CD4-positive, alpha-beta T cell treated with Interleukin-6 for 4 hours (primary cell): ENCODE measurements around the gene SCARB2.
"Not testable (repeated sequence)": the region's sequence is repeated elsewhere in the genome, so short reads cannot be mapped to it uniquely, and the experiment has no call there.

Experiments used
- DNase-seq: peaks from one replicate; pipeline ENCODE4 v3.0.0-alpha.2; 2020; ENCODE audit warnings: mixed read lengths

The SCARB2 gene, protein sequence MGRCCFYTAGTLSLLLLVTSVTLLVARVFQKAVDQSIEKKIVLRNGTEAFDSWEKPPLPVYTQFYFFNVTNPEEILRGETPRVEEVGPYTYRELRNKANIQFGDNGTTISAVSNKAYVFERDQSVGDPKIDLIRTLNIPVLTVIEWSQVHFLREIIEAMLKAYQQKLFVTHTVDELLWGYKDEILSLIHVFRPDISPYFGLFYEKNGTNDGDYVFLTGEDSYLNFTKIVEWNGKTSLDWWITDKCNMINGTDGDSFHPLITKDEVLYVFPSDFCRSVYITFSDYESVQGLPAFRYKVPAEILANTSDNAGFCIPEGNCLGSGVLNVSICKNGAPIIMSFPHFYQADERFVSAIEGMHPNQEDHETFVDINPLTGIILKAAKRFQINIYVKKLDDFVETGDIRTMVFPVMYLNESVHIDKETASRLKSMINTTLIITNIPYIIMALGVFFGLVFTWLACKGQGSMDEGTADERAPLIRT

DNA sequence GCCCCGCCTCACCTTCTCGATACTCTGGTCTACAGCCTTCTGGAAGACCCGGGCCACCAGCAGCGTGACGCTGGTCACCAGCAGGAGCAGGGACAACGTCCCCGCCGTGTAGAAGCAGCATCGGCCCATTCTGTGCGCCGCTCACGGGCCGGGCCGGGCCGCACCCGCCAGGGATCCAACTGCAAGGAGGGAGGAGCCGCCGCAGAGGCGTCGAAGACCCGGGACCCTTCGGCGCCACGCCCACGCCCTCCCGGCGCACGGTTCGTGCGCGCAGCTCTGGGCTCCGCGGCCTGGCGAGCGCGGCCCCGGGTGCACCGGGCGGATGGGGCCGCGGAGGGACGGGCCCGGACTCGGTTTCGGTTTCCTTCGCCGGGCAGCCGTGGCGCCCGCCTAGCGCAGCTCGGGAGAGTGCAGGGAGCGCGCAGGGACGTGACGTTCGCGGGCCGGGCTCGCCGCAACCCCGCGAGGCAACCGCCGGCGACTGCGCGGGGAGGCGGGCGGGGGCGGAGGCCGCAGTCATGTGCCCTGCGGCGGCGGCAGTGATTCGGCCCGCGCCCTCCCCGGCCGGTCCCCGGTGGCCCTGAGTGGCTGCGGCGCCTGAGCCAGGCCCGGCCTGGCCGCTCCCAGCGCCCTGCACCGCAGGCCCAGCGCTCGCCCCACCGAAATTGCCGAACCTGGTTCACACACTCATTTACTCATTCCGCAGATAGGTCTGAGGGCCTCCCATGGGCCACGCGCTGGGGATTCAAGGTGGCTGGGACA is at the start of gene SCARB2:
SCARB2 (minus strand) TSS at position 410 of the 762 bp plus-strand sequence; CDS start at position 129, 281 bp downstream.
- peak; percentile 78 for DNase-seq

DNA sequence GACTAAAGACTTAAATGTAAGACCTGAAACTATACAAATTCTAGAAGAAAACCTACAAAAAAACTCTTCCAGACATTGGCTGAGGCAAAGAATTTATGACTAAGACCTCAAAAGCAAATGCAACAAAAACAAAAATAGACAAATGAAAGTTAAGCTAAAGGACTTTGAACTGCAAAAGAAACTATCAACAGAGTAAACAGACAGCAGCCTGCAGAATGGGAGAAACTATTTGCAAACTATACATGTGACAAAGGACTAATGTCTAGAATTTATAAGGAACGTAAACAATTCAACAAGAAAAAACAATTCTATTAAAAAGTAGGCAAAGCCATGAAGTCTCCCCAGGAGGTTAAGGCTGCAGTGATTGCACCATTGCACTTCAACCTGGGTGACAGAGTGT is 46.9 kb upstream of the SCARB2 start:
- no peak for DNase-seq

DNA sequence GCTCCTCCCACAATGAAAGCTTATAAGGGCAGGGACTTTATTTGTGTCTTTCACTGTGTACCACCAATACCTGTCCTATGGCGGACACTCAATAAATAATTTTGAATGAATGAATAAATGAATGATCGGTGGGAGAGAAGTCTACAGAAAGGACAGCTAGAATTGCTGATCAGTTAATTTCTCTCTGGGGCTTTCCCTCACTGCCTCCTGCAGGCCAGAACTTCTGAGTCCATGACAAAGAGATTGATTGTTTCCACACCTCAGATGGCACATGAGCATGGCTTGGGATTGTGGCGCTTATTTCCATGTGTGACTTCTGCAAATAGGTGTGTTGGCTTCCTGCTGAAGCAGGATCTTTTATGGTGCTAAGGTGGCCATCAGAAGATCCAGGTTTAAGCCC is 44.2 kb upstream of the SCARB2 start:
- no peak for DNase-seq

DNA sequence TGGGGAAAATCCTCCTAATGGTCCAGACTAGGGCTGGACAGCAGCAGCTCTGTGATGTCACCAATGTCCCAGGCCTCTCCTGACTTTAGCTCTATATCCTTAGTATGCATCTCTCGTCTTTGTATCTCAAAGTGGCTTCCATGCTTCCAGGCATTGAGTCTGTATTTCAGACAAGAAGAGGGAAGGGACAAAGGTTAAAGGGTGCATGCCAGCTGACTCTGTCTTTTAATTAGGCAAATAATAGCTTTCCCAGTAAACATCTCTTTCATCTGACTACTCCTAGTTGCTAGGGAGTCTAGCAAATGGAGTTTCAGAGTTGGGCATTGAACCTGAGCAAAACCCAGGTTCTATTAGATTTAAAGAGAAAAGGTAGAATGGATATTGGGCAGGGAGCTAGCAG is 43.3 kb upstream of the SCARB2 start:
- no peak for DNase-seq

DNA sequence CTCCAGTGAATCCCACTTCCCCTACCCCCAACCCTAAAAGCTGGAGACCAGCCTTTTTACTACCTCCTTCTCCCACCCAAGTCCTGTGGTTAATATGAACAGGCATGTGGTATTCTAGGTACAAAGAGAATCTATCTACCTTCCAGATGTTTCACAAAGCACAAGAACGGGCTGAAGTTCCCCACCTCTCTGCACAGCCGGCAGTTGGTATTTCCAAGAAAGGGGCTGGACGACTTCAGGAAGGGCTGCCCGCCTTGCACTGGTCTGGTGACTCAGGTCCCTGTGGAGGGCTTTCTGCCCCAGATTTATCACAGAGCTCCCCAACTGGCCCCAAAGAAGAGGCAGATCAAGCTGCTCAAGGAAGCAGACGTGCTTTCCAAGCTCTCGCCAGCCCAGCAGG is 42.4 kb upstream of the SCARB2 start:
- DNase-seq = no peak

DNA sequence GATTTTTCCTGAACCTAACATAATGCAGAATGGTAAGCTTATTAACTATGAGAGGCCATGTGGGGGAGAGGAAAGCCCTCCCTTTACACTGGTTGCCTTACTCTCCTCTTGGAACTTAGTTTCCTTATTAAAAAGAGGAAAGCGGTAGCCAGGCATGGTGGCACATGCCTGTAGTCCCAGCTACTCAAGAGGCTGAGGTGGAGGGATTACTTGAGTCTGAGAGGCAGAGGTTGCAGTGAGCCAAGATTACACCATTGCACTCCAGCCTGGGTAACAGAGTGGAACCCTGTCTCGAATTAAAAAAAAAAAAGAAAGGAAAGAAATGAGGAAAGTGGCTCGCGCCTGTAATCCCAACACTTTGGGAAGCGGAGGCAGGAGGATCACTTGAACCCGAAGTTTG is 39.9 kb upstream of the SCARB2 start:
- DNase-seq = no peak

DNA sequence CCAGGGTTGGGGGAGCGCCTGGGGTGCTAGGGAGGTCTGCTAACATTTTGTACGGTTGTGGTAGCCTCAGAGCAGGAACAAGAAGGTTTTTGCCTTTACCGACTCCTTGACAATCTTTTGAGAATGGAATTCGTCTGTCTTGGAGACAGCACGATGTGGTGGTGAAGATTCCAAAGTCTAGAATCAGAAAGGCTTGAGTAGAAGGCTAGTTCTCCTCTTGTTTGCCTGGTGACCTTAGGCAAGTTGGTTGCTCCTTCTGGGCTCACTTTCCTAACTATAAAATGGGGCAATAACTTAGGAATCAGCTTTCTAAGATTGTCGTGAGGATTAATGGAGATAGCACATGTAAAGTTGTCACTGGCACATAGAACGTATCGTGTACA is 38.6 kb upstream of the SCARB2 start:
- DNase-seq = no peak

DNA sequence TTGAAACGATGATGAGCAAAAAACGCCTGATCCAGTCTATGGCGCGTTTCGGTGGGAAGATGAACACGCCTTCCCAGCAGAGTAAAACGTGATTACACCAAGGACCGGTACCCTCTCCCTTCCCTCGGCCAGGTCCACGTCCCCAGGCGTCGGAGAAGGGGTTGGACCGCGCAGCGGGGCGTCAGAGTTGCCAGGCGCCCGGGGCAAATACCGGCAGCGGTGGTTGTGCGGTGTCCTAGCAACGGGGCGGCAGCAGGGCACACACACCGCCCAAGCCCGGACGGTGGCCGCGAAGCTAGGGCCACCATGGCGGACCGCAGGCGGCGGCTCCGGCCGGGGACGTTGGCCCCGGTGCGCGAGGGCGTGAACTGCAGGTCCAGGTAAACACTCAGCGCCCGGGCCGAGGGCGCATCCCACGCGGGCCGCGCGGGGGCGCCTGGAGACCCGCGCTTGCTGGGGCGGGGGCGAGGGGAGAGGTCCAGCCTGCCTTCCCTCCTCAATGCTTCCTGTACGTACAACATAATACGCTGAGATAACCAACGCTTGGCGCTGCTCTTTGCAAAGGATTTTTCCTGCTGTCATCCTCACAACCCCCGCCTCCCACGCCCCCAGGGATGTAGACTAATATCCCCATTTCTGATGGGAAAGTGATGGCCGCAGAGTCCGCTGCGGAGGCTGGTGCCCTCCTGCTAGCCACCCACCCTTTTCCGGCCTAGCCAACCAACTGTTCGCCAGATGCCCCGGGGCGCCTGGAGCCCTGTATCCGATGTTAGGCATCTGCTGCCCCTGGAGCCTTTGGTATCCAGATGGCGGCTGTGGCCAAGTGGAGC is 38.0 kb upstream of the SCARB2 start, which contains the start of gene FAM47E:
FAM47E (plus strand) TSS at position 281 of the 830 bp plus-strand sequence; CDS start at position 307, 26 bp downstream.
- peak; percentile 37 for DNase-seq

DNA sequence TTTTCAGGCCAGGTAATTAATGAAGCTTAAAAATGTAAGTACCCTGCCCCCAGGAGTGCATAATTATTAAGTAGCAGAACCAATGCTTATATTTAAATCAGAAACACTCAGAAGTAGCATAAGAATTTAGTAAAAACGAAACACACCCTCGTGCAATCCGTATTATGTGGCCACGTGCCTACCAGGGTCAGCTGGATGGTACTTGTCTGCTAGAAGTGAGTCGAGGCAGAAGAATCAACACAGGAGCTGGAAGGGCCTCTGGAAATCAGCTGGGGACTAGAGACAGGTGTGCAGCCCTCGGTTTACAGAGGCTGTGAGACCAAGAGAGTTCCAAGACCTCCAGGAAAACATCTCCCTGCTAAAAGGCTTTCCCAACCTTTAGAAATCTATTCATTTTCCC is 37.3 kb upstream of the SCARB2 start:
- DNase-seq = no peak

DNA sequence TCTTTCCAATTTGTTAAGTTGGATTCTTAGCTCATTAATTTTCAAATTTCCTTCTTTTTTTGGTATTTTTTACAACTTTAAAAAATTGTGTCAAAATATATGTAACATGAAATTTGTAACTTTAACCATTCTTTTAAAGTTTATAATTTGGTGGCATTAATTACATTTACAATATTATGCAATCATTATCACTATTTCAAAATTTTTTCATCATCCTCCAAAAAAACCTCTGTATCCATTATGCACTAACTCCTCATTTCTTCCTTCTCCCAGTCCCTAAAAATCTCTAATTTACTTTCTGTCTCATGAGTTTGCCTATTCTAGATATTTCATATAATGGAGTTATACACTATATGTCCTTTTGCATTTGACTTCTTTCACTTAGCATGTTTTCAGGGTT is 33.2 kb upstream of the SCARB2 start:
- DNase-seq = no peak

DNA sequence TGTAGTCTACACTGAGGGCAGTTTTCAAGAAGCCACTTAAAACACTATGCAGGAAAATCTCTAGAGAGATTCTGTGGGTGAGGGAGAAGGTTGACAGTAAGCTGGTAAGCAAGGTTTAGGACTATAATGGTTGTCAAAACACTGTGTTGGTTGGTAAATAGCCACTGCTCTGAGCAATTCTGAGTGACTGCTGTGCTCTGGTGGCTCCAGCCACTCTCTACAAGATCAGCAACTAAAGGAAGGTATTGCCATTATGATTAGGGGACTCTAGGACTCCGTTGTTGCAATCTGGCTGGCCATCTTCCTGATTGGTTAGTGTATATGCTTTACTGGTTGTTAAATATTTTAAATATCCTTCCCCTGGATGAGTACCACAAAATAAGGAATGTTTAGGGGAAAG is 32.4 kb upstream of the SCARB2 start:
- no peak for DNase-seq

DNA sequence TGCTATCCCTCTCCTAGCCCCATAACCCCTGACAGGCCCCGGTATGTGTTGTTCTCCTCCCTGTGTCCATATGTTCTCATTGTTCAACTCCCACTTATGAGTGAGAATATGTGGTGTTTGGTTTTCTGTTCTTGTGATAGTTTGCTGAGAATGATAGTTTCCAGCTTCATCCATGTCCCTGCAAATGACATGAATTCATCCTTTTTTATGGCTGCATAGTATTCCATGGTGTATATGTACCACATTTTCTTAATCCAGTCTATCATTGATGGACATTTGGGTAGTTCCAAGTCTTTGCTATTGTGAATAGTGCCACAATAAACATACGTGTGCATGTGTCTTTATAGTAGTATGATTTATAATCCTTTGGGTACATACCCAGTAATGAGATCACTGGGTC is 30.3 kb upstream of the SCARB2 start:
- DNase-seq = not testable (repeated sequence)

DNA sequence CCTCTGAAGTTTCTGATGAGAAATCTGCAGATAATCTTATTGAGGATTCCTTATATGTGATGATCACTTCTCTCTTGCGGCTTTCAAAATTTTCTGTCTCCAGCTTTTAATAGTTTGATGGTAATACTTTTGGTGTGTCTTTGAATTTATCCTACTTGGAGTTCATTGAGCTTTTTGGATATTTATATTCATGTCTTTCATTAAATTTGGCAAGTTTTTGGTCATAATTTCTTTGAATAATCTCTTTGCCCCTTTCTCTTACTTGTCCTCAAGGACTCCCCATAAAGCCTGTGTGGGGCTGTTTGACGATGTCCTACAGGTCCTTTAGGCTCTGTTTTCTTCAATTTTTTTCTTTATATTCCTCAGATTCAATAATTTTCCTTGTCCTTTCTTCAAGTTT is 26.6 kb upstream of the SCARB2 start:
- DNase-seq = no peak

DNA sequence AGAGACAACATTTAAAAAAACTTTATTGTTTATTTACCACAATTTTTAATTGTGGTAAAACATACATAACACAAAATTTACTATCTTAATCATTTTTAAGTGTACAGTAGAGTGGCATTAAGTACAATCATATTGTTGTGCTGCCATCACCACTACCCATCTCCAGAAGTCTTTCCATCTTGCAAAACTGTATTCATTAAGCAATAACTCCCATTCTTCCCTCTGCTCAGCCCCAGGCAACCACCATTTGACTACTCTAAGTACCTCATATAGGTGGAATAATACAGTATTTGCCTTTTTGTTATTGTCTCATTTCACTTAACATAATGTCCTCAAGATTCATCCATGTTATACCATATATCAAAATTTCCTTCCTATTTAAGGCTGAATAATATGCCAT is 25.1 kb upstream of the SCARB2 start:
- no peak for DNase-seq

DNA sequence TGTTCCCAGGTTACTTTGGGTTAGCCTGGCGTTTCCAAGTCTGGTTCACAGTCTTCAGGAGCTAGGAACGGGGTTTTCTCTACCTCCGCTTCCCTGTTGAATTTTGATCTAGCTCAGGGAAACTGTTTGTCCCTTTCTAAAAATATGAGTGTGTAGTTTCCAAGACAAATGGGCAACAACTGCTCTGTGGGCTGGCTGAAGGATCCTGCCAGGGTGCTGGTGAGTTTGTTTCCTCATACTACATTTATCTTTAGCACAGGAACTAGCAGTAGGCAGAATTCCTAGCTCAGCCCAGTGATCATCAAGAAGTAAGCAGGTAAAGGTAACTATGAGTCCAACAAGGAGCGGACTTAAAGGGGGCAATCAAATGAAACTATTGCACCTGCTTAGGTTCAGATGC is 24.6 kb upstream of the SCARB2 start:
- DNase-seq = no peak

DNA sequence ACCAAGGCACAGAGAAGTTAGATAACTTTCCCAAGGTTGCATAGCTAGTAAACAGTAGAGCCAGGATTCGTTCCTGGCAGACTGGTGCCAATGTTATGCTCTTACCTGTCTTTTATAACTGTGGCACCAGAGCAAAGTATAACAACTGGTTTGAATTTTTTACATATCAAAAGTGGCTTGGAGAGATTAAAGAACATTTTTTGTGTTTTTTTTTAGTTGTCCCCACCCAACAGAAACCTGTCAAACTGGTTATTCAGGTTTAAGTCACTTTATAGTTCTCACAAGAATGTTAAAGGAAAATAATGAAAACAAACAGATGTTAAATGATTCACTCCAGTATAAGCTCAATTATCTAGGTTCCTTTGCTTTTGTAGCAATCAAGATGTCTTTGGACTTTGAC is 22.3 kb upstream of the SCARB2 start:
- DNase-seq = no peak

DNA sequence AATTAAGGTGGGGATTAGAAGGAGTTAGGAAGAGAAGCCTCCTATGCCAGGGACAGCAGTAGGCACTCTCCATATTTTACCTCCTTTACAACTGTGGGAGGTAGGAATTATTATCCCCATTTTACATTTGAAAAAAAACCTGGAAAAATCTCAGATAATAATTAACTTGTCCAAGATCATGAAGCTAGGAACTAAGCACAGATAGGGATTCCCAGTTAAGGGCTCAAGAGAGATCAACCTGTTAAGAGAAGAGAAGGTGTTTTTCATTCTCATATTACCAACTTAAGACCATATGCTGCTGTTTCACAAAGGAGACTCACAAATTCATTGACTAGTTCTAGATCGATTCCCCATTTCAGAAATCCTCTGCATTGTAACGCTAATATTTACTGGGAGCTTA is 21.8 kb upstream of the SCARB2 start:
- DNase-seq = no peak

DNA sequence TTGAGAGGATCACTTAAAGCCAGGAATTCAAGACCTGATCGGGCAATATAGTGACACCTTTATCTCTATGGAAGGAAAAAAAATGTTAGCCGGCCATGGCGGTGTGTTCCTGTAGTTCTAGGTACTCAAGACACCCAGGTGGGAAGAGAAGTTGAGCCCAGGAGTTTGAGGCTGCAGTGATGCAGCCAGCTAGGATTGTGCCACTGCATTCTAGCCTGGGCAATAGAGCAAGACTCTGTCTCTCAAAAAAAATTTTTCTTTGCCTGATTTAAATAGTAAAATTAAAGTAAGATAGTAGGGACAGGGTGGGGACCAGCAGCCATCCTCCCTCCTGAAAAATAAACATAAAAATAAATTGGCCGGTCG is 21.0 kb upstream of the SCARB2 start:
- DNase-seq = no peak

DNA sequence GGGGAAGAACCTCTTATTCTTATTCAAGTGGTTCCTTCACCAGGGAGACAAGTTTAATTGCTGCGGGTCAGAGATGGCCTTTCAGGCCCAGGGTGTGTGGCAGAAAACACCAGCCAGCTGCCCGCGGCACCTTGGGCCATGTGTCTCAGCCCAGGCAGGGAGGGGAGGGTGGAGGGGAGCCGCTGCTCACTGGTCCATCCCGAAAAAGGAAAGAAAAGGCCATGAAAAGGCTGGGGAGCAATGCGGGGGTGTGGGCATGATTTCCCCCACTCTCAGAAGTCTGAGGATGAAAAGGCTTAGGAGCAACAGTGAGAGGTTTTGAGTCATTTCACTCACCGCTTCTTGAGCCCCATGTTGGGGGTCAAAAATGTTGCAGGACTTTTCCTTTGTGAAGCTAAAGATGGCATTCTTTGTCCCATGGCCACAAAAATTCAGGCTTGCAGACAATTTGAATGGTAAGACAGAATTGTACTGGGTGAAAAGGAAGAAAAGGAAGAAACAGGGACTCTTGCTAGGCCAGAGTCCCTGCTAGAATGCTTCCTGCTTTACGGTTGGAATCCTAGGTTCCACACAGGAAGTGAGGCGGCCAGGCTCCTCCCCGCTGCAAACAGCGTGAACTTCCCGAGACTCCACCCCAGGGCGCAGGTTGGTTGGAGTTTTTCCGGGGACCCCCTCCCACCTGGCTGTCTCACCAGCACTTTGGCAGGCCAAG is 20.5 kb upstream of the SCARB2 start:
- no peak for DNase-seq

DNA sequence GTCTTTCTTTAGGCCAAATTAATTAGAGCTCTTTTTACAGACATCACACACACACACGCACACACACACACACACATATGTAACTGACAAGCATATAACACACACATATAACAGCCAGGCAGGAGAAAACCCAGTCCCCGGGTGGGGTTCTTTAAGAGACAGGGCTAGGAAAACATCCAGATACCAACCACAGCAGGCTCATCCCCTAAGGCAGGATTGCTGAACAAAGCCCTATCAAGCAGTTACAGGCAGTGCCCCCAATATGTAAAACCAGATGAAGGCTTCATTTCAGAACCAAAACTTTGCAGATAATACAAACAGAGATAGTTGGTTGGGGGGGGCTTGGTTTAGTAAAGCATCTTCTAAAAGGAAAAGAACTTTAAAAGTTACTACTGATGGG is 19.9 kb upstream of the SCARB2 start:
- DNase-seq = no peak

DNA sequence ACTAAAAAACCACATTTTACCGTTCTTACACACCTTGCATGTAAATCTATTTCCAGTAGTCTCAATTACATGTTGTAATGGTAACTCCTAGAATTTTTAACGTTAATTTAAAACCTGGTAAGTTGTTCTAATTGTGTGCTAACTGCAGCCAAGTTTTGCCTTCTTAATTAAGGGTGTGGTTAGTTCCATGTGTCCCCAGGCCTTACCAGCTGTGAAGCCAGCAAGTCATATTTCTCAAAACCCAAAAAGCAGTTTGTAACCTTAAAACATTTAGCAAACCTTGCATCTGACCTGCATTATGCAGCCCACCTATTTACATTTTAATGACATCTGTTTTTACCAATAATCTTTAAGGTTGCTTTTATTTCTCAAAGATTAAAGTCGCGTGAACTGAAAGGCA is 19.5 kb upstream of the SCARB2 start:
- no peak for DNase-seq

DNA sequence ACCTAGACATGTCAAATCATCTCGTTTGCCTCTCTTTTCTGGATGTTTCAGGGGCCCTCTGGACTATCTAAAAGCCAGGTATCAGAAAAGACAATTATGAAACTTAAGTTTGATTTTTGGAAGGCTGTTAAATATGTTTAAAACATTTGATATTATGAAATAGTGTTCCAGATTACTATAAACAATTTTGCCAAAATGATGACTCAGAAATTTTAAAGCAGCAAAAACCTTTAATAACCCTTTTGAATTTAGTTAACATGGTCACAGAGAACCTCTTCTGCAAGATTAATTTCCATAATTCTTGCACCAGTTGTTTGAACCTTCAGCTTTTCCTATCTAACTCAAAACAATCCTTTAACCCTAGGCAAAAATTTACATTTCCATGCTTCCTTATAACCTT is 19.1 kb upstream of the SCARB2 start:
- no peak for DNase-seq

DNA sequence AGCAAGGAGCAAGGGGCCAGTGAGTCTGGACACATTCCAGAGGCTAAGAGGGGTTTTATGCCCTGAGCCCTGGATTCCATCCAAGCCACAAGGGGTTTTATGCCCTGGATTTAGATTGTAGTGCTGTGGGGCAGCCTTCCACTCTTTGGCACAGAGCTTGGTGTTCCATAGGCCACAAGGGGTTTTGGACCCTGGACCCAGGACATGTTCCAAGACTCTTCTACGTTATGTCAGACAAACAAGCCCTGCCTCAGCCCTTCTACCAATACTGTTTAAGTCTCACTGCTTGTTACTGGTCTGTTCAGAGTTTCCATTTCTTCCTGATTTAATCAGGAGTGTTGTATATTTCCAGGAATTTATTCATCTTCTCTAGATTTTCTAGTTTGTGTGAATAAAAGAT is 12.8 kb upstream of the SCARB2 start:
- DNase-seq = no peak
